22Rv1 (cell line): ENCODE data around the gene BCL11B.

Experiments
- ZFX ChIP-seq: fragments of 450-650 bp; IDR thresholded peaks from 2 replicates; pipeline ENCODE4 v1.6.1; 2017; ENCODE audit warnings: antibody characterized with exemption, borderline replicate concordance
- TF ChIP-seq, protein P1 (sequence below): fragments of 450-650 bp; IDR thresholded peaks from 2 replicates; pipeline ENCODE4 v1.5.1; 2017; ENCODE audit warnings: mild to moderate bottlenecking

DNA sequence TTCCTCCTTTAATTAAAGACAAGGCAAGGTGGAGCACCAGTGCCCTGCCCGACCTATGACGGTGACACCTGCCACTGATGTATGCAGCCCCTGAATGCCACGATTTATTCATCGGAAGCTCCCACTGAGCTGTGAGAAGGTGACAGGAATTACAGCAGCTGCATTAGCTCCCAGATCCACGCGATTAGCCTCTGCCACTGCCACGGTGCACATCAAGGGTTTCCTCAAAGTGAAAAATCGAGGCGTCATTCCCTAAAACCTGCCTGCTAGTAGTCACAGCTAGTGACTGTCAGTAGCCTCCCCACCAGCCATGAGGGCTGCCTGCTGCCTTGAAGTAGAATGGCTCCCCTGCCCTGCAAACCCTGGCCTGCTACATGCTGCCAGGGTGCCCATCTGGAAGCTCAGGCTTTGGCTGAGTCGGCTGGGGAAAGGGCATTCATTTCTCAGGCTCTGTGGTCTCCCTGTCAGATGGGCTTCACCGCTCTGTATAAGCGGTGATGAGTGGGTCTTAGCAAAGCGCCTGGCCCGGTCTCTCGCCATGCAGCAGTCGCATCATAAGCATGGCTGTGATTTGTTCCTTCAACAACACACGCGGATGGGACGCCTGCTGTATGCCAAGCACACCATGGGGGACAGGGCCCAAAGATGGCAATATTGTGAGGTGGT lies 8.2 kb upstream of the BCL11B start:
- TF ChIP-seq, protein P1, sequence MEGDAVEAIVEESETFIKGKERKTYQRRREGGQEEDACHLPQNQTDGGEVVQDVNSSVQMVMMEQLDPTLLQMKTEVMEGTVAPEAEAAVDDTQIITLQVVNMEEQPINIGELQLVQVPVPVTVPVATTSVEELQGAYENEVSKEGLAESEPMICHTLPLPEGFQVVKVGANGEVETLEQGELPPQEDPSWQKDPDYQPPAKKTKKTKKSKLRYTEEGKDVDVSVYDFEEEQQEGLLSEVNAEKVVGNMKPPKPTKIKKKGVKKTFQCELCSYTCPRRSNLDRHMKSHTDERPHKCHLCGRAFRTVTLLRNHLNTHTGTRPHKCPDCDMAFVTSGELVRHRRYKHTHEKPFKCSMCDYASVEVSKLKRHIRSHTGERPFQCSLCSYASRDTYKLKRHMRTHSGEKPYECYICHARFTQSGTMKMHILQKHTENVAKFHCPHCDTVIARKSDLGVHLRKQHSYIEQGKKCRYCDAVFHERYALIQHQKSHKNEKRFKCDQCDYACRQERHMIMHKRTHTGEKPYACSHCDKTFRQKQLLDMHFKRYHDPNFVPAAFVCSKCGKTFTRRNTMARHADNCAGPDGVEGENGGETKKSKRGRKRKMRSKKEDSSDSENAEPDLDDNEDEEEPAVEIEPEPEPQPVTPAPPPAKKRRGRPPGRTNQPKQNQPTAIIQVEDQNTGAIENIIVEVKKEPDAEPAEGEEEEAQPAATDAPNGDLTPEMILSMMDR, result no peak
- TF ChIP-seq ZFX, result no peak
